HEK293 (cell line): Measurements from ENCODE around the gene ERBIN.
A peak's percentile ranks its signal among the peaks of the same experiment; 100 is the strongest.

Experiments
- CTCF ChIA-PET: fragments of 350-600 bp; formaldehyde crosslinking; extraction: SDS; loops from one replicate; lab custom pipeline; 2021; ENCODE audit warnings: antibody characterized with exemption; lab: Yijun Ruan, JAX
- POLR2A ChIA-PET: fragments of 300-600 bp; formaldehyde crosslinking; extraction: SDS; loops from one replicate; lab custom pipeline; 2020; ENCODE audit warnings: antibody characterized with exemption, inconsistent platforms; lab: Yijun Ruan, JAX
- H3K27ac ChIP-seq: fragments of 200-500 bp; sonication (Bioruptor generic); 2 replicates; pipeline ENCODE4 v1.5.1; 2014; ENCODE audit warnings: low read depth, low read length, control low read depth, inconsistent platforms; ENCODE audit errors: extremely low read depth
- H3K36me3 ChIP-seq, 2 experiments: fragments of 200-500 bp in 1 of 2; sonication (Bioruptor generic) in 1 of 2; 1 replicate in 1 of 2; 2 replicates in 1 of 2; pipeline ENCODE4 v1.5.1; 2014 to 2017; ENCODE audit warnings: inconsistent platforms in 2 of 2, low read length in 2 of 2; ENCODE audit not compliant: control insufficient read depth in 2 of 2, insufficient read depth in 1 of 2
- H3K4me1 ChIP-seq: fragments of 200-500 bp; sonication (Bioruptor generic); 2 replicates; pipeline ENCODE4 v1.5.1; 2014; ENCODE audit warnings: mild to moderate bottlenecking, low read length, inconsistent platforms; ENCODE audit not compliant: control insufficient read depth, insufficient read depth
- H3K4me3 ChIP-seq: 2 replicates; pipeline ENCODE4 v1.5.1; 2011; ENCODE audit warnings: low read depth, mild to moderate bottlenecking, control low read depth, low read length, moderate library complexity
- H3K9me3 ChIP-seq: fragments of 200-500 bp; sonication (Bioruptor generic); 2 replicates; pipeline ENCODE4 v1.5.1; 2014; ENCODE audit warnings: low read depth, low read length, inconsistent platforms; ENCODE audit not compliant: control insufficient read depth, insufficient read depth
- BCL6B ChIP-seq: fragments of 450-650 bp; formaldehyde crosslinking; IDR thresholded peaks from 2 replicates; pipeline ENCODE4 v1.5.1; 2017; ENCODE audit warnings: missing biosample characterization, missing genetic modification characterization
- KLF16 ChIP-seq: fragments of 450-650 bp; formaldehyde crosslinking; IDR thresholded peaks from 2 replicates; pipeline ENCODE4 v1.5.1; 2017; ENCODE audit warnings: missing biosample characterization, missing genetic modification characterization
- MYNN ChIP-seq: fragments of 450-650 bp; formaldehyde crosslinking; IDR thresholded peaks from 2 replicates; pipeline ENCODE4 v1.5.1; 2016; ENCODE audit warnings: missing biosample characterization, missing genetic modification characterization, borderline replicate concordance
- SP2 ChIP-seq: fragments of 450-650 bp; formaldehyde crosslinking; IDR thresholded peaks from 2 replicates; pipeline ENCODE4 v1.5.1; 2016; ENCODE audit warnings: missing biosample characterization, missing genetic modification characterization
- SP3 ChIP-seq: fragments of 450-650 bp; formaldehyde crosslinking; IDR thresholded peaks from 2 replicates; pipeline ENCODE4 v1.5.1; 2016; ENCODE audit warnings: missing biosample characterization, missing genetic modification characterization
- SP7 ChIP-seq: fragments of 450-650 bp; formaldehyde crosslinking; IDR thresholded peaks from 2 replicates; pipeline ENCODE4 v1.5.1; 2016; ENCODE audit warnings: missing biosample characterization, missing genetic modification characterization
- YY1 ChIP-seq: fragments of 450-650 bp; formaldehyde crosslinking; IDR thresholded peaks from 2 replicates; pipeline ENCODE4 v1.5.1; 2018; ENCODE audit warnings: missing biosample characterization, missing genetic modification characterization
- ZNF114 ChIP-seq: fragments of 450-650 bp; formaldehyde crosslinking; IDR thresholded peaks from 2 replicates; pipeline ENCODE4 v1.5.0; 2017; ENCODE audit warnings: missing biosample characterization, missing genetic modification characterization
- ZNF121 ChIP-seq: fragments of 450-650 bp; formaldehyde crosslinking; IDR thresholded peaks from 2 replicates; pipeline ENCODE4 v1.5.1; 2016; ENCODE audit warnings: missing biosample characterization, missing genetic modification characterization
- ZNF133 ChIP-seq: fragments of 450-650 bp; formaldehyde crosslinking; IDR thresholded peaks from 2 replicates; pipeline ENCODE4 v1.5.1; 2016; ENCODE audit warnings: missing biosample characterization, missing genetic modification characterization
- ZNF155 ChIP-seq: fragments of 450-650 bp; formaldehyde crosslinking; IDR thresholded peaks from 2 replicates; pipeline ENCODE4 v1.5.1; 2016; ENCODE audit warnings: missing biosample characterization, missing genetic modification characterization
- ZNF174 ChIP-seq: fragments of 450-650 bp; formaldehyde crosslinking; IDR thresholded peaks from 2 replicates; pipeline ENCODE4 v1.5.0; 2017; ENCODE audit warnings: missing biosample characterization, mild to moderate bottlenecking, missing genetic modification characterization
- ZNF175 ChIP-seq: fragments of 450-650 bp; formaldehyde crosslinking; IDR thresholded peaks from 2 replicates; pipeline ENCODE4 v1.5.1; 2016; ENCODE audit warnings: missing biosample characterization, missing genetic modification characterization
- ZNF18 ChIP-seq: fragments of 450-650 bp; formaldehyde crosslinking; IDR thresholded peaks from 2 replicates; pipeline ENCODE4 v1.5.1; 2016; ENCODE audit warnings: missing biosample characterization, missing genetic modification characterization
- ZNF19 ChIP-seq: fragments of 450-650 bp; formaldehyde crosslinking; IDR thresholded peaks from 2 replicates; pipeline ENCODE4; 2016; ENCODE audit warnings: missing biosample characterization, missing genetic modification characterization, low read depth
- ZNF223 ChIP-seq: fragments of 450-650 bp; formaldehyde crosslinking; IDR thresholded peaks from 2 replicates; pipeline ENCODE4 v1.5.1; 2016; ENCODE audit warnings: missing biosample characterization, missing genetic modification characterization
- ZNF394 ChIP-seq: fragments of 450-650 bp; formaldehyde crosslinking; IDR thresholded peaks from 2 replicates; pipeline ENCODE4 v1.5.1; 2016; ENCODE audit warnings: missing biosample characterization, missing genetic modification characterization, mild to moderate bottlenecking, moderate library complexity, borderline replicate concordance
- ZNF426 ChIP-seq: fragments of 450-650 bp; formaldehyde crosslinking; IDR thresholded peaks from 2 replicates; pipeline ENCODE4 v1.5.1; 2017; ENCODE audit warnings: missing biosample characterization, missing genetic modification characterization, mild to moderate bottlenecking, inconsistent platforms, moderate library complexity
- ZNF48 ChIP-seq: fragments of 450-650 bp; formaldehyde crosslinking; IDR thresholded peaks from 2 replicates; pipeline ENCODE4 v1.5.1; 2016; ENCODE audit warnings: missing biosample characterization, missing genetic modification characterization
- ZNF529 ChIP-seq: fragments of 450-650 bp; formaldehyde crosslinking; IDR thresholded peaks from 2 replicates; pipeline ENCODE4 v1.5.1; 2017; ENCODE audit warnings: missing genetic modification characterization, missing biosample characterization; ENCODE audit not compliant: insufficient replicate concordance
- ZNF560 ChIP-seq: fragments of 450-650 bp; formaldehyde crosslinking; IDR thresholded peaks from 2 replicates; pipeline ENCODE4 v1.5.1; 2017; ENCODE audit warnings: missing biosample characterization, missing genetic modification characterization, borderline replicate concordance
- ZNF626 ChIP-seq: fragments of 450-650 bp; sonication (Bioruptor Pico); formaldehyde crosslinking; IDR thresholded peaks from 2 replicates; pipeline ENCODE4 v1.5.1; 2018; ENCODE audit warnings: missing biosample characterization, missing genetic modification characterization, inconsistent platforms
- ZNF654 ChIP-seq: fragments of 450-650 bp; formaldehyde crosslinking; IDR thresholded peaks from 2 replicates; pipeline ENCODE4 v1.5.1; 2016; ENCODE audit warnings: low read depth, missing biosample characterization, missing genetic modification characterization
- ZNF704 ChIP-seq: fragments of 450-650 bp; formaldehyde crosslinking; IDR thresholded peaks from 2 replicates; pipeline ENCODE4 v1.5.1; 2016; ENCODE audit warnings: missing biosample characterization, missing genetic modification characterization
- ZNF707 ChIP-seq: fragments of 450-650 bp; formaldehyde crosslinking; IDR thresholded peaks from 2 replicates; pipeline ENCODE4 v1.5.1; 2016; ENCODE audit warnings: missing biosample characterization, missing genetic modification characterization
- ZNF76 ChIP-seq: fragments of 450-650 bp; formaldehyde crosslinking; IDR thresholded peaks from 2 replicates; pipeline ENCODE4; 2016; ENCODE audit warnings: low read depth, missing biosample characterization, missing genetic modification characterization, borderline replicate concordance
- ZNF830 ChIP-seq: fragments of 450-650 bp; IDR thresholded peaks from 2 replicates; pipeline ENCODE4 v1.5.0; 2018; ENCODE audit warnings: missing biosample characterization, missing genetic modification characterization, low read depth, mild to moderate bottlenecking, moderate library complexity
- ZNF837 ChIP-seq: fragments of 450-650 bp; formaldehyde crosslinking; IDR thresholded peaks from 2 replicates; pipeline ENCODE4 v1.5.1; 2016; ENCODE audit warnings: missing biosample characterization, missing genetic modification characterization
- ZXDB ChIP-seq: fragments of 450-650 bp; formaldehyde crosslinking; IDR thresholded peaks from 2 replicates; pipeline ENCODE4 v1.5.1; 2016; ENCODE audit warnings: missing biosample characterization, missing genetic modification characterization
- TF ChIP-seq, protein P1 (sequence below): fragments of 450-650 bp; formaldehyde crosslinking; IDR thresholded peaks from 2 replicates; pipeline ENCODE4 v1.5.1; 2016; ENCODE audit warnings: missing biosample characterization, missing genetic modification characterization
- TF ChIP-seq, protein P2 (sequence below): fragments of 450-650 bp; formaldehyde crosslinking; IDR thresholded peaks from 2 replicates; pipeline ENCODE4 v1.5.1; 2017; ENCODE audit warnings: missing biosample characterization, missing genetic modification characterization

Gene ERBIN

DNA sequence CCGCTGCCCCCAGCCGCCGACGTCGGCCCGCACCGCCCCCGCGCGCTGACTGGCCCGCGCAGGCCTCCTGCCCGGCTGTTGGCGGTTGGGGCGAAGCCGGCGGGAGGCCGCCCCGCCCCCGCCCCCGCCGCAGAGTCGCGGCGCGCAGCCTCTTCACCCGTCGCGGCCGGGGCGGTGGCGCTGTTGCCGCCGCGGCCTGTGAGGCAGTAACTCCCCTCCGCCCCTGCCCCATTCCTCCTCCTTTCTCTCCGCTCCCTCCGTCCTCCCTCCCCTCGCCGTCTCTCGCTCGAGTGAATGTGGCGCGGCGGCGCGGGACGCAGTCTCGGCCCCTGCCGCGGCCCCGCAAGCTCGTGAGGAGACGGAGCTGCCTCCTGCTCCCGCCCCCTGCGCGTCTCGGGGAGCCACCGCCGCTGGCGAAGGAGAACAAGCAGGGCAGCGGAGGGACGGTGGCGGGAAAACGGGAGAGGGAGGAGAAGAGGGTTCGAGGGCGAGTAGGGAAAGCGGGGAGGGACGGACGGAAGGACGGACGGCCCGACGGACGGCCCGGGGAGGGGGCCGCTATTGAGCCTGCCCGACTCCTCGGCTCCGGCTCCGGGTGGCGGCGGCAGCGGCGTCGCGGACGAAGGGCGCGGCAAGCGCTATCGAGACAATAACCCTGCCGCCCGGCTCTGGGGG is 637 bp upstream of the ERBIN start:
- CTCF ChIA-PET, result interaction anchor here (0.6 kb wide), 1 partner anchor 97 kb away, joined by 3 read pairs; no protein-coding TSS in a partner anchor
- no peaks in the 10 kb centered on the region for H3K9me3 ChIP-seq
- POLR2A ChIA-PET, result interaction anchor here (0.5 to 1.5 kb wide), 7 partner anchors 29 to 726 kb away, joined by 3 to 6 read pairs (median 4); partner anchors contain the start of gene NLN
- peaks cover 8% of the 10 kb centered on the region for H3K4me1 ChIP-seq
- H3K36me3 ChIP-seq, result no peaks in the 10 kb centered on the region
- H3K27ac ChIP-seq, result peak overlapping the region; percentile 100
- peak overlapping the region; percentile 98 for H3K4me3 ChIP-seq
- TF ChIP-seq ZNF529 (tag by site-specific recombination) (no peak), YY1 (peak; percentile 53; the same call in 1 of the 2 replicates), SP7 (tag by site-specific recombination) (peak; percentile 72), ZNF654 (tag by site-specific recombination) (no peak), ZNF114 (tag by site-specific recombination) (no peak), ZNF121 (tag by site-specific recombination) (peak; percentile 84), ZNF426 (no peak), ZNF837 (tag by site-specific recombination) (0 out of 2 replicates have a peak, but pooled peaks have one; percentile 47), ZNF19 (tag by site-specific recombination) (no peak), ZNF707 (tag by site-specific recombination) (no peak), SP2 (tag by site-specific recombination) (peak; percentile 83), ZNF76 (peak; percentile 89), SP3 (peak; percentile 67), ZNF560 (tag by site-specific recombination) (no peak), ZNF704 (tag by site-specific recombination) (no peak), ZNF18 (no peak; the same call in 1 of the 2 replicates), ZNF394 (tag by site-specific recombination) (peak; percentile 60; the same call in 1 of the 2 replicates), ZNF155 (tag by site-specific recombination) (no peak), MYNN (tag by site-specific recombination) (no peak), ZNF175 (tag by site-specific recombination) (no peak), ZXDB (tag by site-specific recombination) (peak; percentile 94), ZNF223 (tag by site-specific recombination) (no peak), KLF16 (tag by site-specific recombination) (peak; percentile 91), ZNF830 (no peak), ZNF174 (tag by site-specific recombination) (no peak), ZNF626 (no peak), BCL6B (tag by site-specific recombination) (peak; percentile 57), ZNF48 (tag by site-specific recombination) (no peak), ZNF133 (no peak)
- TF ChIP-seq, protein P1, sequence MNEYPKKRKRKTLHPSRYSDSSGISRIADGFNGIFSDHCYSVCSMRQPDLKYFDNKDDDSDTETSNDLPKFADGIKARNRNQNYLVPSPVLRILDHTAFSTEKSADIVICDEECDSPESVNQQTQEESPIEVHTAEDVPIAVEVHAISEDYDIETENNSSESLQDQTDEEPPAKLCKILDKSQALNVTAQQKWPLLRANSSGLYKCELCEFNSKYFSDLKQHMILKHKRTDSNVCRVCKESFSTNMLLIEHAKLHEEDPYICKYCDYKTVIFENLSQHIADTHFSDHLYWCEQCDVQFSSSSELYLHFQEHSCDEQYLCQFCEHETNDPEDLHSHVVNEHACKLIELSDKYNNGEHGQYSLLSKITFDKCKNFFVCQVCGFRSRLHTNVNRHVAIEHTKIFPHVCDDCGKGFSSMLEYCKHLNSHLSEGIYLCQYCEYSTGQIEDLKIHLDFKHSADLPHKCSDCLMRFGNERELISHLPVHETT (tag by site-specific recombination), result 0 out of 2 replicates have a peak, but pooled peaks have one; percentile 53
- TF ChIP-seq, protein P2, sequence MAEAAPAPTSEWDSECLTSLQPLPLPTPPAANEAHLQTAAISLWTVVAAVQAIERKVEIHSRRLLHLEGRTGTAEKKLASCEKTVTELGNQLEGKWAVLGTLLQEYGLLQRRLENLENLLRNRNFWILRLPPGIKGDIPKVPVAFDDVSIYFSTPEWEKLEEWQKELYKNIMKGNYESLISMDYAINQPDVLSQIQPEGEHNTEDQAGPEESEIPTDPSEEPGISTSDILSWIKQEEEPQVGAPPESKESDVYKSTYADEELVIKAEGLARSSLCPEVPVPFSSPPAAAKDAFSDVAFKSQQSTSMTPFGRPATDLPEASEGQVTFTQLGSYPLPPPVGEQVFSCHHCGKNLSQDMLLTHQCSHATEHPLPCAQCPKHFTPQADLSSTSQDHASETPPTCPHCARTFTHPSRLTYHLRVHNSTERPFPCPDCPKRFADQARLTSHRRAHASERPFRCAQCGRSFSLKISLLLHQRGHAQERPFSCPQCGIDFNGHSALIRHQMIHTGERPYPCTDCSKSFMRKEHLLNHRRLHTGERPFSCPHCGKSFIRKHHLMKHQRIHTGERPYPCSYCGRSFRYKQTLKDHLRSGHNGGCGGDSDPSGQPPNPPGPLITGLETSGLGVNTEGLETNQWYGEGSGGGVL (tag by site-specific recombination), result peak; percentile 99
